Measurements from ENCODE around the gene CA11. TPM values are rescaled to one million over a fixed set of nuclear protein-coding genes. Genes with fewer than 3 reads are reported as not detected.
A peak's percentile ranks its signal among the peaks of the same experiment; 100 is the strongest.
"Not testable (repeated sequence)": the region's sequence is repeated elsewhere in the genome, so short reads cannot be mapped to it uniquely, and the experiment has no call there.

The CA11 gene
- total RNA-seq, 4 donors from 2014 or later = 1.4 to 2.5 TPM; not detected in 2

DNA sequence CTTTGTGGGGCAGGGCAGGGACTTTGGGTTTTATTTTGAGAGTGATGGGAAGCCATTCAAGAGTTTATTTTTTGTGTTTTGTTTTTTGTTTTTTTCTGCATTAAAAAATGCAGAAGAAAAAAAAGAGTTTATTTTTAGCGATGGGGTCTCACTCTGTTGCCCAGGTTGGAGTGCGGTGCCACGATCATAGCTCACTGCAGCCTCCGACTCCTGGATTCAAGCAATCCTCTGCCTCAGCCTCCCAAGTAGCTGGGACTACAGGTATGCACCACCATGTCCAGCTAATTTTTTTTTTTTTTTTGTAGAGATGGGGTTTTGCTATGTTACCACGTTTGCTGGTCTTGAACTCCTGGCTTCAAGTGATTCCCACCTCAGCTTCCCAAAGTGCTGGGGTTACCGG, 12.5 kb upstream of the CA11 start:
- Histone ChIP-seq H3K4me1 (peaks cover 0 to 10% (median 4%) of the 10 kb centered on the region in 4 donors), H3K27ac (no peak overlapping the region), H3K9me3 (no peaks in the 10 kb centered on the region), H3K36me3 (no peaks in the 10 kb centered on the region), H3K27me3 (no peaks in the 10 kb centered on the region), H3K4me3 (no peak overlapping the region)
- in situ Hi-C loops (cut with MboI; ENCODE audit: low pct_ligation_motif_present in 1 of 4, low pct_unique_long_range_greater_than_20kb in 1 of 4, low sequenced_read_pairs in 3 of 4) = no loop called here
- 88 to 94% methylated on average over 6 of the region's 6 CpGs for WGBS, 2 donors (ENCODE audit: low coverage in 1 of 2)
- intact Hi-C loops (cut with DNase I; ENCODE audit: low total_unique reads) = no loop called here
- TF ChIP-seq POLR2AphosphoS5 (IDR thresholded peaks at IDR 0.05) = no peak
- DNase-seq = no peak

DNA sequence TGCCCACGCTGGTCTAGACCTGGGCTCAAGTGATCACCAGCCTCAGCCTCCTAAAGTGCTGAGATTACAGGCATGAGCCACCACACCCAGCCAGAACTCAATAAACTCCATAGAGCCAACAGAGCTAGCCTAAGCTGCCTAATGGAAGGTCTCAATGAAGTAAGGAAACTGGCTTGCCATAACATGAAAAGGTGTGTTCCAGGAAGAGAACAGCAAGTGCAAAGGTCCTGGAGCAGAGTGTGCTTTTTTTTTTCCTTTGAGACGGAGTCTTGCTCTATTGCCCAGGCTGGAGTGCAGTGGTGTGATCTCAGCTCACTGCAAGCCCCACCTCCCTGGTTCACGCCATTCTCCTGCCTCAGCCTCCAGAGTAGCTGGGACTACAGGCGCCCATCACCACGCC, 11.8 kb upstream of the CA11 start:
- DNase-seq; H3K9me3 ChIP-seq; in situ Hi-C loops (cut with MboI; ENCODE audit: low pct_ligation_motif_present in 1 of 4, low pct_unique_long_range_greater_than_20kb in 1 of 4, low sequenced_read_pairs in 3 of 4); H3K27me3 ChIP-seq; H3K4me3 ChIP-seq; intact Hi-C loops (cut with DNase I; ENCODE audit: low total_unique reads); H3K36me3 ChIP-seq: not testable (repeated sequence)
- peak in 1 of 3 donors; percentile 31 for TF ChIP-seq POLR2AphosphoS5 (IDR thresholded peaks at IDR 0.05)
- 50 to 72% methylated on average over 2 to 5 of the region's 5 CpGs for WGBS, 2 donors (ENCODE audit: low coverage in 1 of 2)
- Histone ChIP-seq H3K27ac (peak overlapping the region in 1 of 4 donors; percentile 25), H3K4me1 (peaks cover 0 to 10% (median 4%) of the 10 kb centered on the region in 4 donors)

DNA sequence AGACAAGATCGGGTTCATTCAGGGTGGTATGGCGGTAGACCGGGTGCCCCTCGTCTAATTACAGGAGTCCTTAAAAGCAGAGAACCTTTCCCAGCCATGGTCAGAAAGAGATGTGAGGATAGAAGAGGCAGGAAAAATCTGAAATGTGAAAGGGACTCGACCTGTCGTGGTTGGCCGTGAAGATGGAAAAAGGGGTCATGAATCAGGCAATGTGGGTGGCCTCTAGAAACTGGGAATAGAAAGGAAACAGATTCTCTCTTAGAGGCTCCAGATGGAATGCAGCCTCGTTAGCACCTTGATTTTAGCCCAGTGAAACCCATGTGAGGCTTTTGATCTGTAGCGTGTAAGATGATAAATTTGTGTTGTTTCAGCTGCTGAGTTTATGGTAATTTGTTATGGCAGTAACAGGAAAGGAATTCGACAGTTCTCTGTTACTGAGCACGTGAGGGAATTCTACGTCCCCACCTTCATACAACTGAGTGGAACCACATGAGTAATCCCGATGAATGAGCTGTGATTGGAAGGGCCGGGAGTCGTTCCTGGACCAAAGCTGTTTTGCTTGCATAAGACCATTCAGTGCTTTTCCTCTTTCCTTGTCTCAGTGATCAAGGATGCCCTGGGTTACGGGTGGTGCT, 11.0 kb upstream of the CA11 start:
- DNase-seq = peak; percentile 20
- intact Hi-C loops (cut with DNase I; ENCODE audit: low total_unique reads) = no loop called here

DNA sequence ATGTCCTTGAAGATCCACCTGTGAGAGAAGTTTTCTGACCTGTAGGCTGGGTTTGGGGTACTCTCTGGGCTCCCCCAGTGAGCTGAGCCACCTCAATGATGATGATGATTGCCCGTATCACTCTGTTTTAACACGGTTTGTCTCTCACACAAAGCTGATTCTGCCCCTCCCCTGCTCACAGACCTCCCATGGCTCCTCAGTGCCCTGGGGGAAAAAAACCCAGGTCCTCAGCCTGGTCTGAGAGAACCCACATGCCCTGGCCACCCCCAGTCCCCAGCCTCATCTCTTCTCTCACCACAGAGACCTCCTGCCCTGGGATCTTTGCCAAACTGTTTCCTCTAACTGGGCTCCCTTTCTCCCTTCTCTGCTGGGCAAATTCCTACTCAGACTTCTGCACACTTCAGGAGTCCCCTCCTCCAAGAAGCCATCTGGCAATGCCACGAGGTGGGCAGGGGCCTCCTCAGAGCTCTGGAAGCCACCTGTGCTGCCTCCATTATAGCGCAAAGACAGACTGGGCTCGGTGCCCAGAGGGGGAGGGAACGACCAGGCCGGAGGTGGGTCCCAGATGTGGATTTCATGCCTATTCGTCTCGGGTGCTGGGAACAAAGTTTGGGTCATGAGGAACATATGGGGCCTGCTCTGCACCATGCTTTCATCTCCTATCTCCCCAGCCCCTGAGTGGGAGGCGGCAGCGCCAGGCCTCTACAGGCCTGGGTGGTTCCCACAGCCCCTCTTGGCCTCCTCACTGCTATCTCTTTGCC, 8.5 kb upstream of the CA11 start:
- Histone ChIP-seq H3K36me3 (no peaks in the 10 kb centered on the region), H3K4me3 (no peak overlapping the region), H3K27ac (no peak overlapping the region), H3K27me3 (no peaks in the 10 kb centered on the region), H3K4me1 (peaks cover 0 to 2% (median 0%) of the 10 kb centered on the region in 4 donors), H3K9me3 (no peaks in the 10 kb centered on the region)
- DNase-seq = no peak
- WGBS, 2 donors (ENCODE audit: low coverage in 1 of 2) = 42% methylated on average over 11 of the region's 11 CpGs; no CpG with 5 or more reads in 1 of the 2 donors
- intact Hi-C loops (cut with DNase I; ENCODE audit: low total_unique reads) = no loop called here
- TF ChIP-seq EP300 (IDR thresholded peaks at IDR 0.05; ENCODE audit: low read depth) = no peak
- TF ChIP-seq POLR2AphosphoS5 (IDR thresholded peaks at IDR 0.05) = no peak
- TF ChIP-seq POLR2A (IDR thresholded peaks at IDR 0.05) = no peak
- in situ Hi-C loops (cut with MboI; ENCODE audit: low pct_ligation_motif_present in 1 of 4, low pct_unique_long_range_greater_than_20kb in 1 of 4, low sequenced_read_pairs in 3 of 4) = no loop called here

More for the DNA sequence above, 11.0 kb upstream of the CA11 start:
- no peaks in the 10 kb centered on the region for H3K9me3 ChIP-seq
- H3K27ac ChIP-seq = no peak overlapping the region
- no peaks in the 10 kb centered on the region for H3K27me3 ChIP-seq
- peaks cover 0 to 10% (median 4%) of the 10 kb centered on the region in 4 donors for H3K4me1 ChIP-seq
- in situ Hi-C loops (cut with MboI; ENCODE audit: low pct_ligation_motif_present in 1 of 4, low pct_unique_long_range_greater_than_20kb in 1 of 4, low sequenced_read_pairs in 3 of 4) = no loop called here
- H3K36me3 ChIP-seq = no peaks in the 10 kb centered on the region
- WGBS, 2 donors (ENCODE audit: low coverage in 1 of 2) = 47 to 54% methylated on average over 8 to 16 of the region's 16 CpGs
- TF ChIP-seq, protein P1, sequence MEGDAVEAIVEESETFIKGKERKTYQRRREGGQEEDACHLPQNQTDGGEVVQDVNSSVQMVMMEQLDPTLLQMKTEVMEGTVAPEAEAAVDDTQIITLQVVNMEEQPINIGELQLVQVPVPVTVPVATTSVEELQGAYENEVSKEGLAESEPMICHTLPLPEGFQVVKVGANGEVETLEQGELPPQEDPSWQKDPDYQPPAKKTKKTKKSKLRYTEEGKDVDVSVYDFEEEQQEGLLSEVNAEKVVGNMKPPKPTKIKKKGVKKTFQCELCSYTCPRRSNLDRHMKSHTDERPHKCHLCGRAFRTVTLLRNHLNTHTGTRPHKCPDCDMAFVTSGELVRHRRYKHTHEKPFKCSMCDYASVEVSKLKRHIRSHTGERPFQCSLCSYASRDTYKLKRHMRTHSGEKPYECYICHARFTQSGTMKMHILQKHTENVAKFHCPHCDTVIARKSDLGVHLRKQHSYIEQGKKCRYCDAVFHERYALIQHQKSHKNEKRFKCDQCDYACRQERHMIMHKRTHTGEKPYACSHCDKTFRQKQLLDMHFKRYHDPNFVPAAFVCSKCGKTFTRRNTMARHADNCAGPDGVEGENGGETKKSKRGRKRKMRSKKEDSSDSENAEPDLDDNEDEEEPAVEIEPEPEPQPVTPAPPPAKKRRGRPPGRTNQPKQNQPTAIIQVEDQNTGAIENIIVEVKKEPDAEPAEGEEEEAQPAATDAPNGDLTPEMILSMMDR (IDR thresholded peaks at IDR 0.05) = no peak
- TF ChIP-seq POLR2AphosphoS5 (IDR thresholded peaks at IDR 0.05) = peak in 1 of 3 donors; percentile 22
- H3K4me3 ChIP-seq = no peak overlapping the region

DNA sequence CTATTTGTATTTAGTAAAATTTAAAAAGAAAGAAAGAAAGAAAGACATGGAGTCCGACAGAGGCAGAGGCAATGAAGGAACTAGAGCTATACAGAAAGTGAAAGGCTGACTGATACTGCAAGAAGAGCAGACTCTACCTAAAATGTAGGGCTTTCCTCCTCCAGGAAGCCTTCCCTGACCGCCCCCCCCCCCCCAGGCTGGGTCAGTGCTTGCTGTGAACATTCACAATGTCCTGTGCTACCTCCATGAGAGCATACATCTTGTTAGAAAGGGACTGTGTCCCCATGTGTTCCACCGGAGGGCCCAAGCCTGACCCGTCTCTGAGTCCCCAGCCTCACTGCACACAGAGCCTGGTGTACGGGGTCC, 5.7 kb upstream of the CA11 start:
- H3K36me3 ChIP-seq = no peaks in the 10 kb centered on the region
- no peak overlapping the region for H3K4me3 ChIP-seq
- intact Hi-C loops (cut with DNase I; ENCODE audit: low total_unique reads) (no loop called here), in situ Hi-C loops (cut with MboI; ENCODE audit: low pct_ligation_motif_present in 1 of 4, low pct_unique_long_range_greater_than_20kb in 1 of 4, low sequenced_read_pairs in 3 of 4) (no loop called here)
- DNase-seq = no peak
- H3K27ac ChIP-seq = no peak overlapping the region
- TF ChIP-seq, protein P1 (IDR thresholded peaks at IDR 0.05) = no peak
- TF ChIP-seq POLR2AphosphoS5 (IDR thresholded peaks at IDR 0.05) (no peak), POLR2A (IDR thresholded peaks at IDR 0.05) (no peak), EP300 (IDR thresholded peaks at IDR 0.05; ENCODE audit: low read depth) (no peak)
- WGBS, 2 donors (ENCODE audit: low coverage in 1 of 2) = 78 to 83% methylated on average over 2 to 5 of the region's 5 CpGs
- peaks cover 0 to 5% (median 0%) of the 10 kb centered on the region in 4 donors for H3K4me1 ChIP-seq
- no peaks in the 10 kb centered on the region for H3K27me3 ChIP-seq
- no peaks in the 10 kb centered on the region for H3K9me3 ChIP-seq

Data from transverse colon (tissue), 4 donors.